H1 (cell line): ENCODE results near the gene SGO2. TPM values are rescaled to one million over a fixed set of nuclear protein-coding genes. Genes with fewer than 3 reads are reported as not detected.
A peak's percentile ranks its signal among the peaks of the same experiment; 100 is the strongest.

Experiments used
- CTCF ChIA-PET: fragments of 300-600 bp; sonication (Branson Sonifier 250); formaldehyde crosslinking; loops from one replicate; lab custom pipeline; 2021; ENCODE audit not compliant: partially characterized antibody; lab: Charles Lee
- POLR2A ChIA-PET: fragments of 300-600 bp; sonication (Branson Sonifier 250); formaldehyde crosslinking; loops from one replicate; lab custom pipeline; 2021; ENCODE audit warnings: inconsistent platforms; ENCODE audit not compliant: partially characterized antibody; lab: Charles Lee
- DNase-seq, 2 experiments: peaks; one replicate each; pipeline versions ENCODE4 v3.0.0 to v3.0.0-alpha.2; 2010 to 2022; ENCODE audit warnings: low spot score in 2 of 2, low read depth in 1 of 2, mixed read lengths in 1 of 2
- FAIRE-seq: peaks from 2 replicates; lab custom pipeline; 2011; peaks lifted over from hg19 to GRCh38; lab: Jason Lieb, UNC
- H2AFZ ChIP-seq: 2 replicates; pipeline ENCODE4 v1.8.1; 2012; ENCODE audit warnings: low read length, inconsistent platforms
- H2AK5ac ChIP-seq: 2 replicates; pipeline ENCODE4 v1.6.1; 2013; ENCODE audit warnings: low read depth, low read length
- H2BK120ac ChIP-seq: replicated peaks from 2 replicates; pipeline ENCODE3; 2013; ENCODE audit warnings: low read depth, low read length, inconsistent platforms
- H2BK12ac ChIP-seq: 2 replicates; pipeline ENCODE4 v1.6.1; 2013; ENCODE audit warnings: low read depth, low read length
- H2BK15ac ChIP-seq: 2 replicates; pipeline ENCODE4 v1.6.1; 2013; ENCODE audit warnings: low read length
- H2BK20ac ChIP-seq: 2 replicates; pipeline ENCODE4 v1.6.1; 2013; ENCODE audit warnings: low read length
- H2BK5ac ChIP-seq: 2 replicates; pipeline ENCODE4 v1.6.1; 2013; ENCODE audit warnings: low read depth, low read length
- H3K14ac ChIP-seq: 2 replicates; pipeline ENCODE4 v1.6.1; 2013; ENCODE audit warnings: inconsistent platforms; ENCODE audit not compliant: insufficient read length
- H3K18ac ChIP-seq: 2 replicates; pipeline ENCODE4 v1.6.1; 2013; ENCODE audit warnings: low read length; ENCODE audit errors: extremely low read depth
- H3K23ac ChIP-seq: 2 replicates; pipeline ENCODE4 v1.6.1; 2013; ENCODE audit warnings: inconsistent platforms; ENCODE audit not compliant: insufficient read length
- H3K23me2 ChIP-seq: 2 replicates; pipeline ENCODE4 v1.6.1; 2013; ENCODE audit warnings: low read depth, low read length
- H3K27ac ChIP-seq: 2 replicates; pipeline ENCODE4 v1.6.1; 2011; ENCODE audit warnings: low read depth, low read length, inconsistent platforms
- H3K27me3 ChIP-seq, 4 experiments: replicated peaks in 1 of 4; 1 replicate in 1 of 4; 2 replicates in 3 of 4; pipeline versions ENCODE4 v1.6.1 to v1.8.1; 2011 to 2013; ENCODE audit warnings: low read length in 3 of 4, mild to moderate bottlenecking in 3 of 4, inconsistent platforms in 2 of 4, mixed read lengths in 2 of 4, moderate library complexity in 1 of 4; ENCODE audit not compliant: control insufficient read depth in 3 of 4, insufficient read depth in 3 of 4; ENCODE audit errors: extremely low read depth in 1 of 4
- H3K36me3 ChIP-seq, 4 experiments: 2 replicates each; pipeline versions ENCODE4 v1.6.1 to v1.8.1; 2011 to 2013; ENCODE audit warnings: mild to moderate bottlenecking in 4 of 4, low read length in 3 of 4, moderate library complexity in 2 of 4, control low read depth in 1 of 4, inconsistent platforms in 1 of 4; ENCODE audit not compliant: insufficient read depth in 4 of 4, control insufficient read depth in 2 of 4
- H3K4ac ChIP-seq: replicated peaks from 2 replicates; pipeline ENCODE3; 2013; ENCODE audit warnings: low read length, low read depth, mixed read lengths, inconsistent platforms; ENCODE audit not compliant: insufficient read length
- H3K4me1 ChIP-seq, 4 experiments: replicated peaks in 1 of 4; 1 replicate in 1 of 4; 2 replicates in 3 of 4; pipeline versions ENCODE4 v1.6.1 to v1.8.1; 2011 to 2013; ENCODE audit warnings: low read length in 3 of 4, inconsistent platforms in 2 of 4, mixed read lengths in 1 of 4; ENCODE audit not compliant: insufficient read depth in 4 of 4, control insufficient read depth in 3 of 4
- H3K4me2 ChIP-seq, 2 experiments: 2 replicates each; pipeline versions ENCODE4 v1.6.1 to v1.8.1; 2011 to 2013; ENCODE audit warnings: low read depth in 2 of 2, low read length in 2 of 2, control low read depth in 1 of 2, inconsistent platforms in 1 of 2, mild to moderate bottlenecking in 1 of 2; ENCODE audit not compliant: insufficient read depth in 1 of 2
- H3K4me3 ChIP-seq, 4 experiments: fragments of 200-600, 300-600 bp in 1 of 4; sonication (generic), shearing (Covaris generic), sonication (Bioruptor Twin) in 1 of 4; 2 replicates each; pipeline versions ENCODE4 v1.5.1 to v1.8.1; 2011 to 2016; ENCODE audit warnings: low read length in 4 of 4, low read depth in 3 of 4, control low read depth in 2 of 4, inconsistent platforms in 2 of 4, mild to moderate bottlenecking in 2 of 4, mixed read lengths in 1 of 4, moderate library complexity in 1 of 4; ENCODE audit not compliant: insufficient read depth in 2 of 4; ENCODE audit errors: extremely low read depth in 1 of 4
- H3K56ac ChIP-seq: replicated peaks from 2 replicates; pipeline ENCODE3; 2013; ENCODE audit warnings: low read depth, mild to moderate bottlenecking, mixed read lengths, low read length, inconsistent platforms; ENCODE audit not compliant: insufficient read length
- H3K79me1 ChIP-seq: 2 replicates; pipeline ENCODE4 v1.6.1; 2013; ENCODE audit warnings: low read depth, low read length, control low read depth
- H3K79me2 ChIP-seq, 2 experiments: 2 replicates each; pipeline versions ENCODE4 v1.6.1 to v1.8.1; 2012 to 2013; ENCODE audit warnings: low read length in 2 of 2, mild to moderate bottlenecking in 2 of 2, inconsistent platforms in 1 of 2; ENCODE audit not compliant: insufficient read depth in 2 of 2, control insufficient read depth in 1 of 2
- H3K9ac ChIP-seq, 4 experiments: replicated peaks in 1 of 4; 1 replicate in 1 of 4; 2 replicates in 3 of 4; pipeline versions ENCODE4 v1.6.1 to v1.8.1; 2011 to 2013; ENCODE audit warnings: low read depth in 3 of 4, low read length in 3 of 4, control low read depth in 2 of 4, mild to moderate bottlenecking in 2 of 4, moderate library complexity in 2 of 4, inconsistent platforms in 1 of 4; ENCODE audit errors: extremely low read depth in 1 of 4
- H3K9me3 ChIP-seq, 2 experiments: 2 replicates each; pipeline versions ENCODE4 v1.6.1 to v1.8.1; 2012 to 2013; ENCODE audit warnings: mild to moderate bottlenecking in 2 of 2, moderate library complexity in 2 of 2, control low read depth in 1 of 2, inconsistent platforms in 1 of 2, low read depth in 1 of 2, low read length in 1 of 2, mixed read lengths in 1 of 2; ENCODE audit not compliant: insufficient read depth in 2 of 2
- H4K20me1 ChIP-seq, 2 experiments: replicated peaks in 1 of 2; 2 replicates each; pipeline versions ENCODE3 to v1.8.1; 2011 to 2013; ENCODE audit warnings: inconsistent platforms in 2 of 2, low read length in 2 of 2, mild to moderate bottlenecking in 1 of 2; ENCODE audit not compliant: insufficient read depth in 2 of 2, control insufficient read depth in 1 of 2
- H4K5ac ChIP-seq: 2 replicates; pipeline ENCODE4 v1.6.1; 2013; ENCODE audit warnings: low read length, low read depth, mixed read lengths, inconsistent platforms; ENCODE audit not compliant: insufficient read length
- H4K8ac ChIP-seq: 2 replicates; pipeline ENCODE4 v1.8.0; 2013; ENCODE audit warnings: mild to moderate bottlenecking, moderate library complexity, low read length, inconsistent platforms; ENCODE audit not compliant: insufficient read depth; ENCODE audit errors: extremely low read depth
- H4K91ac ChIP-seq: replicated peaks from 2 replicates; pipeline ENCODE3; 2013; ENCODE audit warnings: low read length, mixed read lengths, inconsistent platforms; ENCODE audit not compliant: insufficient read length
- BRCA1 ChIP-seq: IDR thresholded peaks from 2 replicates; pipeline ENCODE4 v1.6.1; 2012; ENCODE audit warnings: low read depth, low read length, improper control_type of control experiment
- CBX8 ChIP-seq: fragments of 300-800, 300-1000 bp; sonication (generic); IDR thresholded peaks from 2 replicates; pipeline ENCODE4 v1.7.1; 2016; ENCODE audit warnings: low read depth, low read length, borderline replicate concordance
- JUND ChIP-seq: IDR thresholded peaks from 2 replicates; pipeline ENCODE4 v1.6.1; 2011; ENCODE audit warnings: mild to moderate bottlenecking, improper control_type of control experiment, low read length
- NANOG ChIP-seq: IDR thresholded peaks from 2 replicates; pipeline ENCODE4 v1.6.1; 2011; ENCODE audit warnings: low read length, low read depth, mild to moderate bottlenecking, inconsistent platforms; ENCODE audit not compliant: insufficient read depth, poor library complexity, severe bottlenecking
- SIX5 ChIP-seq: IDR thresholded peaks from 2 replicates; pipeline ENCODE4 v1.6.1; 2011; ENCODE audit warnings: mild to moderate bottlenecking, low read depth, low read length
- SRF ChIP-seq: IDR thresholded peaks from 2 replicates; pipeline ENCODE4 v1.6.1; 2011; ENCODE audit warnings: mild to moderate bottlenecking, low read depth, low read length, moderate library complexity
- TAF7 ChIP-seq: optimal IDR thresholded peaks from 2 replicates; pipeline ENCODE3; 2011; ENCODE audit warnings: low read depth, mild to moderate bottlenecking, inconsistent platforms, low read length, moderate library complexity, borderline replicate concordance
- WGBS, 2 experiments: shearing (Covaris generic) in 1 of 2; methylation state at CpG; one replicate each; pipeline versions ENCODE4 v1.1.6 to v1.1.7; 2013 to 2015; ENCODE audit warnings: low lambda C conversion rate in 2 of 2, mixed read lengths in 2 of 2, inconsistent platforms in 1 of 2, low coverage in 1 of 2, missing lambda C conversion rate in 1 of 2; ENCODE audit not compliant: insufficient replicate concordance in 2 of 2, insufficient coverage in 1 of 2, insufficient read length in 1 of 2; ENCODE audit errors: extremely low coverage in 1 of 2, missing lambda C conversion rate in 1 of 2; 5-methylcytosine and 5-hydroxymethylcytosine counted together
- polyA plus RNA-seq, 7 experiments: library from polyadenylated mRNA; depleted of rRNA in 3 of 7; stranded (reverse) in 5 of 7; unstranded in 2 of 7; fragments of >200 nt in 5 of 7; fragments of 200-250 nt in 2 of 7; gene quantifications; 1 replicate in 5 of 7; 2 replicates in 1 of 7; 4 replicates in 1 of 7; pipeline versions ENCODE4 v1.2.1 to v1.2.3, GENCODE V29; 2011 to 2013; ENCODE audit warnings: missing spikeins in 2 of 7, mixed read lengths in 2 of 7
- total RNA-seq: library from RNA; stranded (reverse); fragmentation: NEBNext Ultra II Directional; extraction: Animal tissue kit (Norgen Biotek cat#: 25700); gene quantifications from 2 replicates; pipeline ENCODE4 v1.2.1, GENCODE V29; 2021
- TF ChIP-seq, protein P1 (sequence below): IDR thresholded peaks from 2 replicates; pipeline ENCODE4 v1.6.1; 2011; ENCODE audit warnings: low read length, improper control_type of control experiment

Gene SGO2
- total and polyA plus RNA-seq, 2 of the 8 experiments (the other 6 are each of a cell fraction or from before 2014, with no cell fraction given): 2.4 to 33.2 TPM

DNA sequence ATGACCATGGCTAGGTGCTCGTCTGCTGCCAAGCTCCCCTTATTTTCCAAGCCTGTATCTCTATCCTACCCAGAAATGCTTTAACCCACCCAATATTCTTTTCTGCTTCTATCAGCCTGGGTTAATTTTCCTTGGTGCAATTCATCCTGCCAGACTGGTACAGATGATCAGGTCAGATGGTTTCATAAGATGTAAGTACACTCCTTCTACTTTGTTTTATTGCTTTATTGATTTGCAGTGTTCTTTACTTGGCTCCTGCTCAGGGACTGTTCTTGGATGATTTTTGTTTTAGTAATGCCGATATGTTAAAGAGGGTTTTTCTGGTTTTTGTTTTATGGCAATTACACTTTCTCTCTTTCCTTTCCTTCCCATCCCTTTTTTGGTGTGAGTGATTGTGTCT lies 2.4 kb upstream of the SGO2 start:
- Histone ChIP-seq H3K18ac (no peak overlapping the region), H2BK12ac (no peak overlapping the region), H3K4me1 (peaks cover 0 to 3% (median 1%) of the 10 kb centered on the region in 4 experiments; a peak in 5 of 7 replicates), H3K14ac (no peak overlapping the region), H3K27me3 (peaks cover 0 to 5% (median 1%) of the 10 kb centered on the region in 4 experiments; a peak in 3 of 7 replicates), H3K9ac (no peak overlapping the region; a peak in 1 of 7 replicates), H4K20me1 (peaks cover 0 to 3% of the 10 kb centered on the region in 2 experiments), H3K23me2 (peaks cover 7% of the 10 kb centered on the region), H2BK5ac (no peak overlapping the region), H3K4ac (peak overlapping the region; percentile 47), H3K9me3 (no peaks in the 10 kb centered on the region), H2BK20ac (no peak overlapping the region), H3K4me3 (no peak overlapping the region), H3K27ac (no peak overlapping the region), H3K4me2 (no peak overlapping the region), H2AFZ (no peak overlapping the region), H3K36me3 (no peaks in the 10 kb centered on the region), H4K91ac (no peak overlapping the region), H2BK120ac (no peak overlapping the region), H3K56ac (no peak overlapping the region), H3K23ac (no peak overlapping the region), H2AK5ac (no peak overlapping the region), H4K5ac (no peak overlapping the region), H2BK15ac (no peak overlapping the region), H4K8ac (no peak overlapping the region), H3K79me1 (0 out of 2 replicates have a peak, but pooled peaks cover 2% of the 10 kb centered on the region), H3K79me2 (peaks cover 0 to 22% of the 10 kb centered on the region in 2 experiments; a peak in 2 of 4 replicates)
- no peak for DNase-seq
- 87% methylated on average over 2 of the region's 2 CpGs; no CpG with 5 or more reads in 1 of the 2 experiments for WGBS, 2 experiments
- ChIA-PET CTCF (interaction anchor here (0.8 to 5.5 kb wide), 5 partner anchors 8 to 550 kb away, joined by 3 to 29 read pairs (median 4); partner anchors contain the start of gene KCTD18), POLR2A (no interaction called here)
- TF ChIP-seq, protein P1, sequence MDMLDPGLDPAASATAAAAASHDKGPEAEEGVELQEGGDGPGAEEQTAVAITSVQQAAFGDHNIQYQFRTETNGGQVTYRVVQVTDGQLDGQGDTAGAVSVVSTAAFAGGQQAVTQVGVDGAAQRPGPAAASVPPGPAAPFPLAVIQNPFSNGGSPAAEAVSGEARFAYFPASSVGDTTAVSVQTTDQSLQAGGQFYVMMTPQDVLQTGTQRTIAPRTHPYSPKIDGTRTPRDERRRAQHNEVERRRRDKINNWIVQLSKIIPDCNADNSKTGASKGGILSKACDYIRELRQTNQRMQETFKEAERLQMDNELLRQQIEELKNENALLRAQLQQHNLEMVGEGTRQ: no peak
- TF ChIP-seq NANOG: no peak
- TF ChIP-seq CBX8: no peak
- no peak for TF ChIP-seq SIX5
- TF ChIP-seq JUND: no peak
- TF ChIP-seq SRF: no peak
- no peak for TF ChIP-seq TAF7
- TF ChIP-seq BRCA1: no peak
- no peak for FAIRE-seq
